IMR-90 (cell line): ENCODE data around the gene PLPP4. TPM values are rescaled to one million over a fixed set of nuclear protein-coding genes. Genes with fewer than 3 reads are reported as not detected.

Source experiments
- ATAC-seq: fragments of 200-7000 bp; cut with Tn5 transposase; 2 replicates; pipeline ENCODE4 v1.9.1; 2020; ENCODE audit warnings: low read depth, mild to moderate bottlenecking, moderate library complexity
- BruUV-seq: library from RNA; stranded (reverse); fragments of 400-500 nt; replicated peaks from 2 replicates; lab custom pipeline; 2021; lab: Mats Ljungman, UMichigan
- CTCF ChIA-PET: fragments of 300-600 bp; formaldehyde crosslinking; extraction: SDS; loops from one replicate; lab custom pipeline; 2021; ENCODE audit warnings: antibody characterized with exemption; lab: Yijun Ruan, JAX
- POLR2A ChIA-PET: fragments of 300-600 bp; sonication (Branson Sonifier 250); formaldehyde crosslinking; loops from one replicate; lab custom pipeline; 2022; ENCODE audit warnings: antibody characterized with exemption; ENCODE audit not compliant: unreplicated experiment; lab: Charles Lee
- DNase-seq: peaks from one replicate; pipeline ENCODE4 v3.0.0; 2013
- H2AFZ ChIP-seq: replicated peaks from 2 replicates; pipeline ENCODE3; 2013; ENCODE audit warnings: low read length, mild to moderate bottlenecking; ENCODE audit not compliant: poor library complexity
- H2AK5ac ChIP-seq: 2 replicates; pipeline ENCODE4 v1.6.1; 2013; ENCODE audit warnings: low read depth, low read length, inconsistent platforms
- H2AK9ac ChIP-seq: replicated peaks from 2 replicates; pipeline ENCODE3; 2013; ENCODE audit warnings: mild to moderate bottlenecking, low read depth, low read length, moderate library complexity; ENCODE audit not compliant: poor library complexity
- H2BK120ac ChIP-seq: 2 replicates; pipeline ENCODE4 v1.6.1; 2013; ENCODE audit warnings: low read depth, low read length, inconsistent platforms
- H2BK15ac ChIP-seq: 3 replicates; pipeline ENCODE4 v1.6.1; 2013; ENCODE audit warnings: low read depth, low read length, inconsistent platforms
- H2BK20ac ChIP-seq: 2 replicates; pipeline ENCODE4 v1.6.1; 2013; ENCODE audit warnings: low read depth, mild to moderate bottlenecking, inconsistent platforms, low read length, moderate library complexity
- H2BK5ac ChIP-seq: 2 replicates; pipeline ENCODE4 v1.6.1; 2013; ENCODE audit warnings: mild to moderate bottlenecking, low read depth, low read length, inconsistent platforms; ENCODE audit not compliant: poor library complexity, severe bottlenecking
- H3K14ac ChIP-seq: replicated peaks from 2 replicates; pipeline ENCODE4 v1.6.1; 2013; ENCODE audit warnings: low read depth, low read length, inconsistent platforms
- H3K18ac ChIP-seq: 2 replicates; pipeline ENCODE4 v1.6.1; 2013; ENCODE audit warnings: low read depth, low read length, control low read depth
- H3K23ac ChIP-seq: 2 replicates; pipeline ENCODE4 v1.6.1; 2013; ENCODE audit warnings: low read depth, low read length, inconsistent platforms
- H3K27ac ChIP-seq: 2 replicates; pipeline ENCODE4 v1.5.1; 2013; ENCODE audit warnings: mild to moderate bottlenecking, control low read depth, low read length; ENCODE audit not compliant: insufficient read depth
- H3K27me3 ChIP-seq: 2 replicates; pipeline ENCODE4 v1.6.1; 2013; ENCODE audit warnings: low read length; ENCODE audit not compliant: control insufficient read depth, insufficient read depth
- H3K36me3 ChIP-seq: 2 replicates; pipeline ENCODE4 v1.6.1; 2013; ENCODE audit warnings: low read length, mixed read lengths; ENCODE audit not compliant: control insufficient read depth, insufficient read depth
- H3K4ac ChIP-seq: 2 replicates; pipeline ENCODE4 v1.6.1; 2013; ENCODE audit warnings: low read depth, low read length, inconsistent platforms
- H3K4me1 ChIP-seq: 2 replicates; pipeline ENCODE4 v1.6.1; 2013; ENCODE audit warnings: low read length, mixed read lengths; ENCODE audit not compliant: control insufficient read depth, insufficient read depth
- H3K4me2 ChIP-seq: 2 replicates; pipeline ENCODE4 v1.6.1; 2013; ENCODE audit warnings: low read depth, mild to moderate bottlenecking, control low read depth, low read length, moderate library complexity
- H3K4me3 ChIP-seq: 2 replicates; pipeline ENCODE4 v1.5.1; 2013; ENCODE audit warnings: low read depth, mild to moderate bottlenecking, control low read depth, low read length, moderate library complexity; ENCODE audit not compliant: insufficient read depth
- H3K56ac ChIP-seq: 2 replicates; pipeline ENCODE4 v1.6.1; 2013; ENCODE audit warnings: low read length, inconsistent platforms; ENCODE audit not compliant: insufficient read depth; ENCODE audit errors: extremely low read depth
- H3K79me1 ChIP-seq, 2 experiments: 2 replicates each; pipeline ENCODE4 v1.6.1; 2013; ENCODE audit warnings: low read length in 2 of 2, inconsistent platforms in 1 of 2, low read depth in 1 of 2
- H3K9ac ChIP-seq: 2 replicates; pipeline ENCODE4 v1.6.1; 2013; ENCODE audit warnings: low read depth, low read length, control low read depth
- H3K9me1 ChIP-seq: 2 replicates; pipeline ENCODE4 v1.6.1; 2013; ENCODE audit warnings: low read length, inconsistent platforms; ENCODE audit not compliant: insufficient read depth
- H3K9me3 ChIP-seq: 2 replicates; pipeline ENCODE4 v1.6.1; 2013; ENCODE audit warnings: low read length; ENCODE audit not compliant: control insufficient read depth, insufficient read depth
- H4K20me1 ChIP-seq: 2 replicates; pipeline ENCODE4 v1.6.1; 2013; ENCODE audit warnings: low read length, inconsistent platforms; ENCODE audit not compliant: insufficient read depth
- H4K5ac ChIP-seq: 2 replicates; pipeline ENCODE4 v1.6.1; 2013; ENCODE audit warnings: mild to moderate bottlenecking, low read depth, low read length, control low read depth
- H4K8ac ChIP-seq, 2 experiments: 2 replicates each; pipeline ENCODE4 v1.6.1; 2013; ENCODE audit warnings: low read depth in 2 of 2, low read length in 2 of 2, control low read depth in 1 of 2, inconsistent platforms in 1 of 2
- H4K91ac ChIP-seq: 2 replicates; pipeline ENCODE4 v1.6.1; 2013; ENCODE audit warnings: low read depth, low read length, inconsistent platforms; ENCODE audit not compliant: insufficient read depth
- BHLHE40 ChIP-seq: fragments of 150-350 bp; IDR thresholded peaks from 2 replicates; pipeline ENCODE4 v1.6.1; 2016; ENCODE audit warnings: mild to moderate bottlenecking, low read depth, low read length
- CEBPB ChIP-seq: IDR thresholded peaks from 2 replicates; pipeline ENCODE4 v1.6.1; 2012; ENCODE audit warnings: low read depth, low read length, improper control_type of control experiment
- CHD1 ChIP-seq: IDR thresholded peaks from 2 replicates; pipeline ENCODE4 v1.6.1; 2012; ENCODE audit warnings: low read depth, low read length, improper control_type of control experiment
- CTCF ChIP-seq: conservative IDR thresholded peaks from 2 replicates; pipeline ENCODE4 v1.5.1; 2012; ENCODE audit warnings: mild to moderate bottlenecking, low read depth, low read length, improper control_type of control experiment
- MAFK ChIP-seq: IDR thresholded peaks from 2 replicates; pipeline ENCODE4 v1.6.1; 2012; ENCODE audit warnings: low read depth, low read length, improper control_type of control experiment
- MAZ ChIP-seq: IDR thresholded peaks from 2 replicates; pipeline ENCODE4 v1.6.1; 2012; ENCODE audit warnings: low read depth, mild to moderate bottlenecking, low read length, improper control_type of control experiment, moderate library complexity, borderline replicate concordance
- MXI1 ChIP-seq: IDR thresholded peaks from 2 replicates; pipeline ENCODE4 v1.6.1; 2012; ENCODE audit warnings: low read depth, mild to moderate bottlenecking, low read length, moderate library complexity, borderline replicate concordance
- NFE2L2 ChIP-seq: fragments of 150-350 bp; IDR thresholded peaks from 2 replicates; pipeline ENCODE4 v1.6.1; 2016; ENCODE audit warnings: low read depth, mild to moderate bottlenecking, low read length
- POLR2A ChIP-seq: IDR thresholded peaks from 2 replicates; pipeline ENCODE4 v1.6.1; 2012; ENCODE audit warnings: mild to moderate bottlenecking, low read depth, low read length
- RAD21 ChIP-seq: IDR thresholded peaks from 2 replicates; pipeline ENCODE4 v1.6.1; 2012; ENCODE audit warnings: low read length, improper control_type of control experiment
- RCOR1 ChIP-seq: IDR thresholded peaks from 2 replicates; pipeline ENCODE4 v1.6.1; 2012; ENCODE audit warnings: mild to moderate bottlenecking, low read length, improper control_type of control experiment; ENCODE audit not compliant: insufficient replicate concordance
- RFX5 ChIP-seq: IDR thresholded peaks from 2 replicates; pipeline ENCODE4 v1.8.0; 2012; ENCODE audit warnings: low read depth, mild to moderate bottlenecking, low read length, moderate library complexity
- SMC3 ChIP-seq: fragments of 150-350 bp; IDR thresholded peaks from 2 replicates; pipeline ENCODE4 v1.6.1; 2016; ENCODE audit warnings: low read depth, mild to moderate bottlenecking, antibody characterized with exemption, low read length, moderate library complexity
- USF2 ChIP-seq: fragments of 150-350 bp; IDR thresholded peaks from 2 replicates; pipeline ENCODE4 v1.6.1; 2017; ENCODE audit warnings: mild to moderate bottlenecking, antibody characterized with exemption, low read length, low read depth
- WGBS, 2 experiments: methylation state at CpG; one replicate each; pipeline versions ENCODE4 v1.1.5 to v1.1.7; 2013; ENCODE audit warnings: missing lambda C conversion rate in 2 of 2; ENCODE audit not compliant: insufficient read length in 1 of 2; ENCODE audit errors: extremely low coverage in 2 of 2; 5-methylcytosine and 5-hydroxymethylcytosine counted together
- dilution Hi-C: fragments of 300-500 bp; cut with HindIII; formaldehyde crosslinking; loops from one replicate; pipeline ENCODE4 v1.14.3; 2018; ENCODE audit warnings: low sequenced_read_pairs; ENCODE audit not compliant: unreplicated experiment
- in situ Hi-C: fragments of 300-500 bp; cut with MboI; formaldehyde crosslinking; loops from 3 replicates; pipeline ENCODE4 v1.14.3; 2019; ENCODE audit warnings: low sequenced_read_pairs, inconsistent platforms, mixed read lengths
- intact Hi-C: fragments of 100-400 bp; cut with micrococcal nuclease; formaldehyde crosslinking; loops from 2 replicates; pipeline ENCODE4 v1.10.0; 2022
- polyA plus RNA-seq, 3 experiments: library from polyadenylated mRNA; depleted of rRNA; stranded (reverse); fragments of >200 nt; gene quantifications; 2 replicates each; pipeline ENCODE4 v1.2.3, GENCODE V29; 2012; ENCODE audit warnings: low replicate concordance in 1 of 3
- total RNA-seq: library from RNA; depleted of rRNA; stranded (reverse); fragments of >200 nt; gene quantifications from 2 replicates; pipeline ENCODE4 v1.2.3, GENCODE V29; 2012

Gene PLPP4
- total and polyA plus RNA-seq, 2 of the 4 experiments (the other 2 are of a cell fraction) = 0.18 to 0.60 TPM

- H3K27ac ChIP-seq = no peak overlapping the region
- no peak overlapping the region for H3K23ac ChIP-seq
- H3K27me3 ChIP-seq = no peaks in the 10 kb centered on the region
- no peak for ATAC-seq
- H3K9me1 ChIP-seq = no peaks in the 10 kb centered on the region
- no peak overlapping the region for H4K91ac ChIP-seq
- no peak overlapping the region for H4K8ac ChIP-seq
- no TSS peak for BruUV-seq
- H2BK20ac ChIP-seq = no peak overlapping the region
- H2AK5ac ChIP-seq = no peak overlapping the region
- no peak overlapping the region for H3K14ac ChIP-seq
- H3K4ac ChIP-seq = no peak overlapping the region
- ChIA-PET POLR2A (no interaction called here), CTCF (no interaction called here)
- H3K4me1 ChIP-seq = no peaks in the 10 kb centered on the region
- intact Hi-C loops (no loop called here), dilution Hi-C loops (no loop called here), in situ Hi-C loops (no loop called here)
- H3K36me3 ChIP-seq = no peaks in the 10 kb centered on the region
- peaks cover 18% of the 10 kb centered on the region; the same call in 1 of the 2 replicates for H3K9me3 ChIP-seq
- TF ChIP-seq RAD21 (no peak), BHLHE40 (no peak), SMC3 (no peak), MXI1 (no peak), USF2 (no peak), CTCF (no peak), RFX5 (no peak), MAFK (no peak), POLR2A (no peak), RCOR1 (no peak), CEBPB (no peak), CHD1 (no peak), MAZ (no peak), NFE2L2 (no peak)
- H2AK9ac ChIP-seq = no peak overlapping the region
- H3K18ac ChIP-seq = no peak overlapping the region
- no peak overlapping the region for H3K4me3 ChIP-seq
- no peak overlapping the region for H2BK120ac ChIP-seq
- H3K56ac ChIP-seq = no peak overlapping the region
- no peak overlapping the region for H4K5ac ChIP-seq
- H2BK15ac ChIP-seq = no peak overlapping the region
- no peak overlapping the region for H2AFZ ChIP-seq
- no peak overlapping the region for H3K4me2 ChIP-seq
- no CpG with 5 or more reads among the region's 2 CpGs for WGBS, 2 experiments
- DNase-seq = no peak
- H2BK5ac ChIP-seq = no peak overlapping the region
- no peaks in the 10 kb centered on the region for H4K20me1 ChIP-seq
- no peaks in the 10 kb centered on the region for H3K79me1 ChIP-seq
- no peak overlapping the region for H3K9ac ChIP-seq
Observed at GRCh38 chr10:120570418-120570817, 113.4 kb downstream of the PLPP4 start.
